ENCODE data around the gene BLACAT1. TPM values are rescaled to one million over a fixed set of nuclear protein-coding genes. Genes with fewer than 3 reads are reported as not detected.
A peak's percentile ranks its signal among the peaks of the same experiment; 100 is the strongest.

The BLACAT1 gene
- total RNA-seq, 1 experiment from 2014 or later, result 6.7 TPM

DNA sequence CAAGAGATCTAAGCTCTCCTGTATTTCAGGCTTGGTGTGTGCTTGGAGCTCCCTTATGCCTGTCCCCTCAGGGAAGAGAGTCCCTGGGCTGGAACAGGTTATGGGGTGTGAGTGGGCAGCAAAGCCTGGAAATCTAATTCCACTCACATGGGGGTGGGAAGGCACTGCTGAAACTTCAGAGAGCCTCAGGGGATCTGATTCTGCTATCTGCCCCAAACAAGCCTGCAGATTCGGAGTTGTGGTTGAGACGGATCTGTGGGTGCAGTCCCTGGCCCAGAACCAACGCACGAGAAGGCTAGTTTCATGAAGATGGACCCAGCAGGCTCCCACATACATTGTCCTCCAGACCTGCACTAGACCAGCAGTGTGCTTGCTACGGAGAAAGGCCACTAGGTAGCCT, 2.9 kb downstream of the BLACAT1 start:
- Histone ChIP-seq H3K27me3 (ENCODE audit: control insufficient read depth, insufficient read depth, low read length) (peaks cover 23% of the 10 kb centered on the region), H3K4me3 (ENCODE audit: insufficient read depth, low read depth, low read length) (no peak overlapping the region), H3K36me3 (replicated peaks; ENCODE audit: control insufficient read depth, insufficient read depth, low read length) (no peaks in the 10 kb centered on the region)
- no peak for DNase-seq

DNA sequence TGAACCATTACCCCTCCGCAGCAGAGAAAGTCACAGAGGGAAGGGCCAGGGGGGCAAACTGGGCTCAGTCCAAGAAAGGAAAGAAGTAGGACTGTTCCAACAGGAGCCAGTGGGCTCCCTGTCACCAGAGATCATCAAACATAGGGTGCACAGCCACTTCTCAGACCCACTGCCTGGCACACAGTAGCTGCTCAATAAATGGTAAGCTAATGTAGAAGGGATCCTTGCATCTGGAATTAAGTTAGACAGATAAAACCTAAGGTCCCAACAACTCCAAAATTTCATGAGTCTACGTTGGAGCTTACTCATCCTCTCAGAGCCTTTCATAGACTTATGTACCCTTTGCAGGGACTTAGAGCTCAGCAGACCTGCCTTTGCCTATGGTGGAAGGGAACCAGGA, 3.5 kb downstream of the BLACAT1 start:
- DNase-seq, result no peak
- Histone ChIP-seq H3K27me3 (ENCODE audit: control insufficient read depth, insufficient read depth, low read length) (peaks cover 25% of the 10 kb centered on the region), H3K4me3 (ENCODE audit: insufficient read depth, low read depth, low read length) (no peak overlapping the region), H3K36me3 (replicated peaks; ENCODE audit: control insufficient read depth, insufficient read depth, low read length) (no peaks in the 10 kb centered on the region)

GRCh38 chr1:205451759-205452164, 4.1 kb downstream of the BLACAT1 start:
- Histone ChIP-seq H3K27me3 (ENCODE audit: control insufficient read depth, insufficient read depth, low read length) (peaks cover 25% of the 10 kb centered on the region), H3K4me3 (ENCODE audit: insufficient read depth, low read depth, low read length) (no peak overlapping the region), H3K36me3 (replicated peaks; ENCODE audit: control insufficient read depth, insufficient read depth, low read length) (no peaks in the 10 kb centered on the region)
- peak; percentile 88 for DNase-seq

GRCh38 chr1:205451202-205451601, 4.6 kb downstream of the BLACAT1 start:
- peaks cover 25% of the 10 kb centered on the region for H3K27me3 ChIP-seq (ENCODE audit: control insufficient read depth, insufficient read depth, low read length)
- no peak overlapping the region for H3K4me3 ChIP-seq (ENCODE audit: insufficient read depth, low read depth, low read length)
- no peaks in the 10 kb centered on the region for H3K36me3 ChIP-seq (replicated peaks; ENCODE audit: control insufficient read depth, insufficient read depth, low read length)
- peak; percentile 80 for DNase-seq

- no peak for DNase-seq
- H3K36me3 ChIP-seq (replicated peaks; ENCODE audit: control insufficient read depth, insufficient read depth, low read length), result no peaks in the 10 kb centered on the region
- H3K27me3 ChIP-seq (ENCODE audit: control insufficient read depth, insufficient read depth, low read length), result peaks cover 23% of the 10 kb centered on the region
- H3K4me3 ChIP-seq (ENCODE audit: insufficient read depth, low read depth, low read length), result peak overlapping the region; percentile 9; the same call in 1 of the 2 replicates
Observed at GRCh38 chr1:205450448-205450847, 5.4 kb downstream of the BLACAT1 start.

GRCh38 chr1:205449750-205450443, 5.9 kb downstream of the BLACAT1 start:
- H3K36me3 ChIP-seq (replicated peaks; ENCODE audit: control insufficient read depth, insufficient read depth, low read length), result no peaks in the 10 kb centered on the region
- peak overlapping the region; percentile 24; the same call in 1 of the 2 replicates for H3K4me3 ChIP-seq (ENCODE audit: insufficient read depth, low read depth, low read length)
- DNase-seq, result peak; percentile 91
- H3K27me3 ChIP-seq (ENCODE audit: control insufficient read depth, insufficient read depth, low read length), result peaks cover 22% of the 10 kb centered on the region

GRCh38 chr1:205449254-205449749, 6.5 kb downstream of the BLACAT1 start:
- Histone ChIP-seq H3K27me3 (ENCODE audit: control insufficient read depth, insufficient read depth, low read length) (peaks cover 20% of the 10 kb centered on the region), H3K4me3 (ENCODE audit: insufficient read depth, low read depth, low read length) (peak overlapping the region; percentile 24; the same call in 1 of the 2 replicates), H3K36me3 (replicated peaks; ENCODE audit: control insufficient read depth, insufficient read depth, low read length) (no peaks in the 10 kb centered on the region)
- no peak for DNase-seq

GRCh38 chr1:205448540-205449253, 7.1 kb downstream of the BLACAT1 start:
- peak; percentile 88 for DNase-seq
- peak overlapping the region; percentile 16; the same call in 1 of the 2 replicates for H3K4me3 ChIP-seq (ENCODE audit: insufficient read depth, low read depth, low read length)
- H3K27me3 ChIP-seq (ENCODE audit: control insufficient read depth, insufficient read depth, low read length), result peaks cover 17% of the 10 kb centered on the region; the same call in 1 of the 2 replicates
- H3K36me3 ChIP-seq (replicated peaks; ENCODE audit: control insufficient read depth, insufficient read depth, low read length), result no peaks in the 10 kb centered on the region

GRCh38 chr1:205447457-205448341, 8.1 kb downstream of the BLACAT1 start:
- peak; percentile 82 for DNase-seq
- Histone ChIP-seq H3K36me3 (replicated peaks; ENCODE audit: control insufficient read depth, insufficient read depth, low read length) (no peaks in the 10 kb centered on the region), H3K27me3 (ENCODE audit: control insufficient read depth, insufficient read depth, low read length) (peaks cover 13% of the 10 kb centered on the region; the same call in 1 of the 2 replicates), H3K4me3 (ENCODE audit: insufficient read depth, low read depth, low read length) (0 out of 2 replicates have a peak overlapping the region, but pooled peaks have one; percentile 6)

GRCh38 chr1:205446828-205447227, 9.0 kb downstream of the BLACAT1 start:
- Histone ChIP-seq H3K4me3 (ENCODE audit: insufficient read depth, low read depth, low read length) (no peak overlapping the region), H3K27me3 (ENCODE audit: control insufficient read depth, insufficient read depth, low read length) (peaks cover 12% of the 10 kb centered on the region; the same call in 1 of the 2 replicates), H3K36me3 (replicated peaks; ENCODE audit: control insufficient read depth, insufficient read depth, low read length) (no peaks in the 10 kb centered on the region)
- peak; percentile 47 for DNase-seq

DNA sequence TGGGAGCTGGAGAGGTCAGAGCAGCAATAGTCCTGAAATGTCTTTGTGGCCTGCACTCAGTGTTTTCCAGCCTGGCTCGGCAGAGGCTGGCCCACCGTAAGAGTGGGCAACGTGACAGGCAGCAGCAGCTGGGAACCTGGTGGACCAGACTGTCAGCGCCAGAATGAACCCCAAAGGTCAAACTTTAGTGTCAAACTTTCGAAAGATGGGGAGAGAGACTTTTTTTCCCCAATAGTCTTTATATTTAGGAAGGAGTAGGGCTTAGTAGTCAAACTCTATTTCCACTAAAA, 10.3 kb downstream of the BLACAT1 start:
- H3K36me3 ChIP-seq (replicated peaks; ENCODE audit: control insufficient read depth, insufficient read depth, low read length), result no peaks in the 10 kb centered on the region
- H3K27me3 ChIP-seq (ENCODE audit: control insufficient read depth, insufficient read depth, low read length), result peaks cover 12% of the 10 kb centered on the region; the same call in 1 of the 2 replicates
- H3K4me3 ChIP-seq (ENCODE audit: insufficient read depth, low read depth, low read length), result peak overlapping the region; percentile 10; the same call in 1 of the 2 replicates
- no peak for DNase-seq

- Histone ChIP-seq H3K36me3 (replicated peaks; ENCODE audit: control insufficient read depth, insufficient read depth, low read length) (no peaks in the 10 kb centered on the region), H3K4me3 (ENCODE audit: insufficient read depth, low read depth, low read length) (peak overlapping the region; percentile 10; the same call in 1 of the 2 replicates), H3K27me3 (ENCODE audit: control insufficient read depth, insufficient read depth, low read length) (peaks cover 12% of the 10 kb centered on the region; the same call in 1 of the 2 replicates)
- peak; percentile 87 for DNase-seq
Observed at GRCh38 chr1:205444931-205445645, 10.8 kb downstream of the BLACAT1 start.

DNA sequence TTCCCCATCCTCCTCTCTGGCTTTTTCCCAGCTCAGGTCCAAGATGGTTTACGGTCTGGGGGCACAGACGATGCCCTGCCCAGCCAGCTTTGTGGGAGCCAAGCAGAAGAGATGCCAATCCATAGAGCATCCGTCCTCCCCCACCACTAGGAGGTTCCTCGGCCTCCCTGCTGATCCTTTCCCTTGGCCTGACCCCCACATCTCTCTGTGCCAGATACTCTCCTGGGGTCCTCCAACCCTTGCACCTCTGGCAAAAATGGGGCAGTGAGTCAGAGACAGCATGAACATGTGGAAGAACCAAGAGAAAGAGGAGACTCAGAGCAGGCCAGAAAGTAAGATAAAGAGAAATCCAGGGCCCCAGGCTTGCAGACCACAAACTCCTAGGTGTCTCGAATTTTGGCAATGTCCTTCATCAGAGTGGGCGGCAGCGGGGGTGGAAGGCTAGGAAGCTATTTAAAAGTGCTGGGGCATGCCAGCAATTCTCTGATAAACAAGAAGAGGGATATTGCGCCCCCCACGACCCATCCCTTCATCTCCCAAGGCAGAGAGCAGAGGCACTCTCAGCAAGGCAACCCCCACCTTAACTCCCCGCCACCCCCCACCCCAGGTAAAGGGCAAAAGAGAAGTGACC, 11.4 kb downstream of the BLACAT1 start:
- no peaks in the 10 kb centered on the region for H3K36me3 ChIP-seq (replicated peaks; ENCODE audit: control insufficient read depth, insufficient read depth, low read length)
- DNase-seq, result peak; percentile 48
- no peak overlapping the region for H3K4me3 ChIP-seq (ENCODE audit: insufficient read depth, low read depth, low read length)
- peaks cover 9% of the 10 kb centered on the region; the same call in 1 of the 2 replicates for H3K27me3 ChIP-seq (ENCODE audit: control insufficient read depth, insufficient read depth, low read length)
